Testis (tissue), 2 donors: ENCODE data around the gene CD80.

Source experiments
- CTCF ChIP-seq, 3 experiments: fragments of 450-650 bp in 2 of 3; fragments of 200-600 bp in 1 of 3; sonication (generic) in 1 of 3; IDR thresholded peaks; one replicate each; pipeline ENCODE4 v1.5.1; 2016 to 2019; ENCODE audit warnings: antibody characterized with exemption in 3 of 3, mild to moderate bottlenecking in 2 of 3, moderate library complexity in 1 of 3
- POLR2A ChIP-seq: fragments of 450-650 bp; IDR thresholded peaks from one replicate; pipeline ENCODE4 v1.6.1; 2017; ENCODE audit warnings: antibody characterized with exemption, mild to moderate bottlenecking, moderate library complexity

- TF ChIP-seq CTCF (IDR thresholded peaks at IDR 0.05) (no peak), POLR2A (no peak)
These were observed 42.3 kb downstream of the CD80 start for GRCh38 chr3:119517112-119517511.
